HG03565 (cell line): Measurements from ENCODE around the gene ZNF416.

Source experiments
- ATAC-seq: cut with Tn5 transposase; IDR thresholded peaks from one replicate; pipeline ENCODE4 v1.9.1; 2021; ENCODE audit warnings: mild to moderate bottlenecking, moderate library complexity; ENCODE audit not compliant: unreplicated experiment

ZNF416 gene

DNA sequence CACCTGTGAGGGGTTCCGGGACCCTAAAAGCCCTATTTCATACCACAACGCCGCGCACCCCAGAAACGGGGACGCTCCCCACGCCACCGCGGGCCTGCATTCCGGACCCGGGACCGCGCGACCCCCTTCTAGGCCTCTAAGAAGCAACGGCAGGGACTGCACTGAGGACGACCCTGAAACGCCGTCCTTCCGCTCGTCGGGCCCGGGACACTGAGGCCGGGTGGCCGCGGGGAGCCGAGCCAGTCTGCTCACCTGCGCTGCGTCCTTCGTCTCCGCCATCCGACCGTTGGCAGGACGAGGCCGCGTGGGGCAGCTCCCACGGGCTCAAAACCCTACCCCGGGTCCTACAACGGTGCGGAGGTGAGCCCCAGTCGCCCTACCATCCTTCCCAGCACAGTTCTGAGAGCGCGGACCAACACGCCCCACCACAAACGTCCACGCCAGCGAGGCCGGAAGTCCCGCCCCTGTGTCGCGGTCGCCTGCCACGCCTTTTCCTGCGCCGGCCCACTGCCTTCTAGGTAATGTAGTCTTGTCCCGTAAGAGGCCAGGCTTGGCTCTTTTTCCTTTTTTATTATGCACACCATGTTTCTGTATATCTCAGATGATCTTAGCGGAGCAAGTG is 19.2 kb downstream of the ZNF416 start, which contains the start of gene ZNF550:
ZNF550 (minus strand) TSS at position 460 of the 622 bp plus-strand sequence; CDS start at position 279, 181 bp downstream.
- peak; percentile 85 for ATAC-seq

- ATAC-seq, result no peak
Observed at GRCh38 chr19:57559008-57559403, 19.7 kb downstream of the ZNF416 start.

- ATAC-seq, result no peak
Observed at GRCh38 chr19:57558525-57558924, 20.2 kb downstream of the ZNF416 start.

DNA sequence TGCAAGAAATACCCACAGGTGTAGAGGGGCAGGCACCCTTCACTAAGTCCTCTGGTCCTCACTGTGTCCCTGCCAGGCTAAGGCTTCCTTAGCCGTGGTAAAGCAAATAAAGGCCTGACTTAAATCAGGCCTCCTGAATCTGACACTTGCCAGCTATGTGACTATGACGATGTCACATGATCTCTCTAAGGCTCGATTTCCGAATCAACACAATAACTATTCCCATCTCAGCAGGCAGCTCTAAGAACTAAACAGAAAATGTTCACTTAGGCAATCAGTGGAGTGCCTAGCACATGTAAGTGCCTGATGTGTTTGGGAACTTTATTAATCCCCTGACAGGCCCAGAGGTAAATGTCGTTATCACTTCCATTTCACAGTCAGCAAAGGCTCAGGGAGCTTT is 21.1 kb downstream of the ZNF416 start:
- ATAC-seq, result no peak

DNA sequence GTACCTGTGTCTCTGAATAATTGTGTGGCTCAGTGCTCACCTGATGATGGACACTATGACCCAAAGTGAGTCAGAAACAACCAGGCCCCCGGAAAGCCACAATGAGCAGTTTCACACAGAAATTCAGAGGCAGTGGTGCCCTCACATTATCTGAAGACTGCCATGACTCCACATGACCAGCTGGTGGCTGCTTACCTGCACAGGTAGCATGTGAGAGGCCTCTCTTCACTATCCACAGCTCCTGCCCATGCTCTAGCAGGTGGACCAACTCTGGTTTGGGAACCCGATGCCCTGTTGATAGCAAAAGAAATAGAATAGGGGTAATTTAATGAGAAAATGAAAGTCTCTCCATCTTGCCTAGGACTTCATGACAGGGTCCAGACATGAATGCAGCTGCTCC is 26.3 kb downstream of the ZNF416 start:
- no peak for ATAC-seq

GRCh38 chr19:57546513-57546912 is 32.2 kb downstream of the ZNF416 start:
- ATAC-seq, result no peak

DNA sequence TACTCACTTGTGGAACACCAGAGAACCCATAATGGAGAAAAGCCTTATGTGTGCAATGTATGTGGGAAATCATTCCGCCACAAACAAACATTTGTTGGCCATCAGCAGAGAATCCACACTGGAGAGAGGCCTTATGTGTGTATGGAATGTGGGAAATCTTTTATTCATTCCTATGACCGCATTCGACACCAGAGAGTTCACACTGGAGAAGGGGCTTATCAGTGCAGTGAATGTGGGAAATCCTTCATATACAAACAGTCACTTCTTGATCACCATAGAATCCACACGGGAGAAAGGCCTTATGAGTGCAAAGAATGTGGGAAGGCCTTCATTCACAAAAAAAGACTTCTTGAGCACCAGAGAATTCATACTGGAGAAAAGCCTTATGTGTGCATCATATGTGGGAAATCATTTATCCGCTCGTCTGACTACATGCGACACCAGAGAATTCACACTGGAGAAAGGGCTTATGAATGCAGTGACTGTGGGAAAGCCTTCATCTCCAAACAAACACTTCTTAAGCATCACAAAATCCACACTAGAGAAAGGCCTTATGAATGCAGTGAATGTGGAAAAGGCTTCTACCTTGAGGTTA is 40.7 kb downstream of the ZNF416 start:
- ATAC-seq, result no peak

DNA sequence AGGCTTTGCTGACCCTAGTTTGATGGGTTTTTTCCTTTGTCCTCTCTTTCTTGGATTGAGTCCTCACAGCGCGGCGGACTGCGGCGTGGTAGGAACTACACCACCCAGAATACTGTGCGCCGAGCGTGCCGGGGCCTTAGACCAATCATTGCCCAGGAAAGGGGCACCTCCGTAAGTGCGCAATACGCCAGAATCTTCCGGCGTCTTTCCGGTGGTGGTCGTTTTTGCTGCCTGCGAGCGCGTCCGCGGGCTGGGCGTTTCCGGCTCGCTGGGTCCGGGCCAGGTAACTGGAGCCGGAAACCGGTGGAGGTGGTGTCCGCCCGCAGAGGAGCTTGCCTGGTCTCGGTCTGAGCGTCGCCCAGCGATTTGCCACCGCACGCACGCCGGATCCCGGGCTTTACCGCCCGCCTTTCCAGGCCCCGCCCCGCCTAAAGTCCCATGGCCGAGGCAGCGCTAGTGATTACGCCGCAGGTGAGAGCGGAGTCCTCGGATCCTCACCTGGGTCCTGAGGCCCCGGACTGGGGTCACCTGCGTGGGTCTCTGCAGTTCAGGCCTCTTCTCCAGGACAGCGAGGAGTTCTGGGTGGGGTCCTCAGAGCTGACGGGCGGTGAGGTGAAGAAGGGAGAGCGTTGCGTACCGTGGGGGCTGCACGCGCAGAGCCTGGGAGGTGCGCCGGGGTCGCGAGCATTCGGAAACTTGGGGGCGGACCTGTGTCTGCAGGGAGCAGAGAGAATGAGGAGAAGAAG is 51.4 kb downstream of the ZNF416 start, which contains the start of gene ZNF549:
ZNF549 (plus strand) TSS at position 221 of the 746 bp plus-strand sequence; CDS start at position 439, 218 bp downstream.
- peak; percentile 97 for ATAC-seq
